Measurements from ENCODE around the gene RPS26. TPM values are rescaled to one million over a fixed set of nuclear protein-coding genes. Genes with fewer than 3 reads are reported as not detected.
"Not testable (repeated sequence)": the region's sequence is repeated elsewhere in the genome, so short reads cannot be mapped to it uniquely, and the experiment has no call there.

RPS26 gene
- total RNA-seq, 1 donor from 2014 or later = 45.9 TPM

GRCh38 chr12:56040963-56041551, 661 bp upstream of the RPS26 start:
- peaks cover 32% of the 10 kb centered on the region for H3K79me2 ChIP-seq (ENCODE audit: insufficient read depth, low read length)
- peak overlapping the region; percentile 97 for H3K9ac ChIP-seq (ENCODE audit: low read length)
- H3K27ac ChIP-seq (ENCODE audit: low read depth, low read length) = no peak overlapping the region
- peaks cover 17% of the 10 kb centered on the region for H3K4me1 ChIP-seq (ENCODE audit: insufficient read depth, low read length)
- H4K20me1 ChIP-seq (ENCODE audit: insufficient read depth, low read length) = peaks cover 35% of the 10 kb centered on the region
- H3K27me3 ChIP-seq (ENCODE audit: insufficient read depth, low read length) = no peaks in the 10 kb centered on the region
- peak overlapping the region; percentile 39 for H2AFZ ChIP-seq (ENCODE audit: low read depth, low read length)
- H3K4me2 ChIP-seq (ENCODE audit: low read length) = peak overlapping the region; percentile 98
- peak overlapping the region; percentile 81 for H3K27ac Mint-ChIP-seq (ENCODE audit: unreplicated experiment)
- H3K4me3 ChIP-seq (ENCODE audit: insufficient read depth, low read depth, low read length) = peak overlapping the region; percentile 58
- H3K36me3 ChIP-seq (ENCODE audit: insufficient read depth, low read length) = peaks cover 29% of the 10 kb centered on the region
- H3K9me3 Mint-ChIP-seq (ENCODE audit: unreplicated experiment) = no peaks in the 10 kb centered on the region
- H3K36me3 Mint-ChIP-seq (ENCODE audit: low read depth, unreplicated experiment) = no peaks in the 10 kb centered on the region
- DNase-seq (ENCODE audit: low read depth) (no peak), FAIRE-seq (no peak)
- H3K27me3 Mint-ChIP-seq (ENCODE audit: low read depth, unreplicated experiment) = no peaks in the 10 kb centered on the region
- no peak for TF ChIP-seq EZH2 (IDR thresholded peaks at IDR 0.05; ENCODE audit: insufficient read depth, low read length)
- TF ChIP-seq CTCF (IDR thresholded peaks at IDR 0.05; ENCODE audit: insufficient read depth, low read depth, low read length) = no peak
- H3K9me3 ChIP-seq (ENCODE audit: insufficient read depth, low read depth, low read length) = no peaks in the 10 kb centered on the region
- peaks cover 10% of the 10 kb centered on the region for H3K4me1 Mint-ChIP-seq (ENCODE audit: low read depth, unreplicated experiment)
- peak overlapping the region; percentile 82 for H3K4me3 Mint-ChIP-seq (ENCODE audit: unreplicated experiment)

- Mint-ChIP-seq H3K4me1 (ENCODE audit: low read depth, unreplicated experiment) (peaks cover 15% of the 10 kb centered on the region), H3K27ac (ENCODE audit: unreplicated experiment) (peak overlapping the region; percentile 96), H3K4me3 (ENCODE audit: unreplicated experiment) (peak overlapping the region; percentile 98)
- not testable (repeated sequence) for H3K9me3 ChIP-seq (ENCODE audit: insufficient read depth, low read depth, low read length); H3K9me3 Mint-ChIP-seq (ENCODE audit: unreplicated experiment); H3K27me3 ChIP-seq (ENCODE audit: insufficient read depth, low read length); FAIRE-seq; H3K36me3 Mint-ChIP-seq (ENCODE audit: low read depth, unreplicated experiment); H2AFZ ChIP-seq (ENCODE audit: low read depth, low read length); DNase-seq (ENCODE audit: low read depth); H3K27me3 Mint-ChIP-seq (ENCODE audit: low read depth, unreplicated experiment)
- H3K79me2 ChIP-seq (ENCODE audit: insufficient read depth, low read length) = peaks cover 32% of the 10 kb centered on the region
- H3K4me2 ChIP-seq (ENCODE audit: low read length) = peak overlapping the region; percentile 98
- H4K20me1 ChIP-seq (ENCODE audit: insufficient read depth, low read length) = peaks cover 40% of the 10 kb centered on the region
- H3K4me3 ChIP-seq (ENCODE audit: insufficient read depth, low read depth, low read length) = peak overlapping the region; percentile 90
- H3K9ac ChIP-seq (ENCODE audit: low read length) = peak overlapping the region; percentile 97
- H3K4me1 ChIP-seq (ENCODE audit: insufficient read depth, low read length) = peaks cover 23% of the 10 kb centered on the region
- peaks cover 29% of the 10 kb centered on the region for H3K36me3 ChIP-seq (ENCODE audit: insufficient read depth, low read length)
- peak overlapping the region; percentile 99 for H3K27ac ChIP-seq (ENCODE audit: low read depth, low read length)
Measured at GRCh38 chr12:56042430-56042813, 704 bp downstream of the RPS26 start.

- Histone ChIP-seq H2AFZ (ENCODE audit: low read depth, low read length) (no peak overlapping the region), H3K79me2 (ENCODE audit: insufficient read depth, low read length) (peaks cover 32% of the 10 kb centered on the region), H3K9me3 (ENCODE audit: insufficient read depth, low read depth, low read length) (no peaks in the 10 kb centered on the region), H4K20me1 (ENCODE audit: insufficient read depth, low read length) (peaks cover 40% of the 10 kb centered on the region), H3K27me3 (ENCODE audit: insufficient read depth, low read length) (no peaks in the 10 kb centered on the region), H3K9ac (ENCODE audit: low read length) (peak overlapping the region; percentile 97), H3K4me3 (ENCODE audit: insufficient read depth, low read depth, low read length) (peak overlapping the region; percentile 90), H3K36me3 (ENCODE audit: insufficient read depth, low read length) (peaks cover 29% of the 10 kb centered on the region), H3K4me1 (ENCODE audit: insufficient read depth, low read length) (peaks cover 23% of the 10 kb centered on the region), H3K27ac (ENCODE audit: low read depth, low read length) (peak overlapping the region; percentile 99), H3K4me2 (ENCODE audit: low read length) (peak overlapping the region; percentile 98)
- Mint-ChIP-seq H3K4me1 (ENCODE audit: low read depth, unreplicated experiment) (peaks cover 15% of the 10 kb centered on the region), H3K36me3 (ENCODE audit: low read depth, unreplicated experiment) (peaks cover 2% of the 10 kb centered on the region), H3K27ac (ENCODE audit: unreplicated experiment) (peak overlapping the region; percentile 96), H3K9me3 (ENCODE audit: unreplicated experiment) (no peaks in the 10 kb centered on the region), H3K4me3 (ENCODE audit: unreplicated experiment) (peak overlapping the region; percentile 98), H3K27me3 (ENCODE audit: low read depth, unreplicated experiment) (no peaks in the 10 kb centered on the region)
- FAIRE-seq (no peak), DNase-seq (ENCODE audit: low read depth) (no peak)
- TF ChIP-seq EZH2 (IDR thresholded peaks at IDR 0.05; ENCODE audit: insufficient read depth, low read length) (no peak), CTCF (IDR thresholded peaks at IDR 0.05; ENCODE audit: insufficient read depth, low read depth, low read length) (no peak)
Measured at GRCh38 chr12:56042843-56043242, 1.1 kb downstream of the RPS26 start.
